Astrocyte (in vitro differentiated cells and primary cell): Measurements from ENCODE around the gene CBFA2T2.

Source experiments
- CTCF ChIP-seq: IDR thresholded peaks from 2 replicates; pipeline ENCODE4 v1.5.1; 2011; ENCODE audit warnings: low read depth, mild to moderate bottlenecking, inconsistent platforms, low read length, moderate library complexity; ENCODE audit not compliant: insufficient read depth
- EZH2 ChIP-seq: IDR thresholded peaks from 2 replicates; pipeline ENCODE4 v1.6.1; 2012; ENCODE audit warnings: mild to moderate bottlenecking, low read length, inconsistent platforms; ENCODE audit not compliant: insufficient read depth

- TF ChIP-seq CTCF (no peak), EZH2 (no peak)
These were observed 172.3 kb downstream of the CBFA2T2 start, which contains the start of gene C20orf144 for GRCh38 chr20:33662172-33662571.
